ENCODE results near the gene BAIAP2L2. TPM values are rescaled to one million over a fixed set of nuclear protein-coding genes. Genes with fewer than 3 reads are reported as not detected.

BAIAP2L2 gene
- total and polyA plus RNA-seq, 7 donors: 0.23 to 5.1 (median 0.55) TPM; not detected in 1

- no peak for TF ChIP-seq CTCF (IDR thresholded peaks at IDR 0.05)
- Histone ChIP-seq H3K27ac (peak overlapping the region; percentile 95), H3K4me3 (peak overlapping the region; percentile 63), H3K27me3 (ENCODE audit: insufficient read depth in 3 of 3, low read length in 2 of 3) (no peaks in the 10 kb centered on the region), H3K9me3 (no peaks in the 10 kb centered on the region), H3K4me1 (peaks cover 55% of the 10 kb centered on the region), H3K36me3 (ENCODE audit: insufficient read depth in 1 of 2, low read depth in 1 of 2) (peaks cover 0 to 52% of the 10 kb centered on the region in 2 donors)
- DNase-seq (peak; percentile 17 to 58), ATAC-seq (peak; percentile 10 to 46 (median 30))
- WGBS, 3 donors: 36 to 53% (median 37%) methylated on average over 12 to 13 of the region's 13 CpGs
- intact Hi-C loops (cut with DNase I): loop anchor here in 1 of 2 donors (10.0 kb wide), 1 partner anchor 286 kb away; no protein-coding TSS in a partner anchor
Observed at GRCh38 chr22:38068641-38069371, 41.7 kb downstream of the BAIAP2L2 start.

- peaks cover 55% of the 10 kb centered on the region for H3K4me1 ChIP-seq
- peak; percentile 20 to 70 for DNase-seq
- peak overlapping the region; percentile 63 for H3K4me3 ChIP-seq
Observed at GRCh38 chr22:38067761-38068360, 42.6 kb downstream of the BAIAP2L2 start.

GRCh38 chr22:38067028-38067415, 43.5 kb downstream of the BAIAP2L2 start:
- no peaks in the 10 kb centered on the region for H3K27me3 ChIP-seq (ENCODE audit: insufficient read depth in 3 of 3, low read length in 2 of 3)

More at GRCh38 chr22:38067761-38068360, 42.6 kb downstream of the BAIAP2L2 start:
- peak in 3 of 4 donors; percentile 6 to 24 (median 7) for ATAC-seq
- peaks cover 0 to 42% of the 10 kb centered on the region in 2 donors for H3K36me3 ChIP-seq (ENCODE audit: insufficient read depth in 1 of 2, low read depth in 1 of 2)
- 51 to 77% (median 60%) methylated on average over 13 of the region's 13 CpGs for WGBS, 3 donors
- H3K27me3 ChIP-seq (ENCODE audit: insufficient read depth in 3 of 3, low read length in 2 of 3): no peaks in the 10 kb centered on the region
- intact Hi-C loops (cut with DNase I): loop anchor here in 1 of 2 donors (10.0 kb wide), 1 partner anchor 287 kb away; no protein-coding TSS in a partner anchor
- no peaks in the 10 kb centered on the region for H3K9me3 ChIP-seq
- TF ChIP-seq CTCF (IDR thresholded peaks at IDR 0.05): no peak
- H3K27ac ChIP-seq: peak overlapping the region; percentile 95

GRCh38 chr22:38066381-38067027, 44.0 kb downstream of the BAIAP2L2 start:
- no peak for TF ChIP-seq CTCF (IDR thresholded peaks at IDR 0.05)
- 68 to 69% (median 68%) methylated on average over 13 of the region's 13 CpGs for WGBS, 3 donors
- intact Hi-C loops (cut with DNase I): loop anchor here in 1 of 2 donors (10.0 kb wide), 1 partner anchor 288 kb away; no protein-coding TSS in a partner anchor
- no peak overlapping the region for H3K4me3 ChIP-seq
- peaks cover 55% of the 10 kb centered on the region for H3K4me1 ChIP-seq
- H3K9me3 ChIP-seq: no peaks in the 10 kb centered on the region
- no peaks in the 10 kb centered on the region for H3K27me3 ChIP-seq (ENCODE audit: insufficient read depth in 3 of 3, low read length in 2 of 3)
- DNase-seq (peak in 1 of 2 donors; percentile 46), ATAC-seq (no peak)
- peaks cover 0 to 30% of the 10 kb centered on the region in 2 donors for H3K36me3 ChIP-seq (ENCODE audit: insufficient read depth in 1 of 2, low read depth in 1 of 2)
- peak overlapping the region; percentile 95 for H3K27ac ChIP-seq

More at GRCh38 chr22:38067028-38067415, 43.5 kb downstream of the BAIAP2L2 start:
- DNase-seq (peak; percentile 27 to 75), ATAC-seq (peak in 1 of 4 donors; percentile 3)
- peaks cover 0 to 35% of the 10 kb centered on the region in 2 donors for H3K36me3 ChIP-seq (ENCODE audit: insufficient read depth in 1 of 2, low read depth in 1 of 2)
- peaks cover 55% of the 10 kb centered on the region for H3K4me1 ChIP-seq
- intact Hi-C loops (cut with DNase I): loop anchor here in 1 of 2 donors (10.0 kb wide), 1 partner anchor 288 kb away; no protein-coding TSS in a partner anchor
- H3K4me3 ChIP-seq: no peak overlapping the region
- TF ChIP-seq CTCF (IDR thresholded peaks at IDR 0.05): no peak
- 21 to 31% (median 25%) methylated on average over 7 to 8 of the region's 8 CpGs for WGBS, 3 donors
- H3K9me3 ChIP-seq: no peaks in the 10 kb centered on the region
- peak overlapping the region; percentile 95 for H3K27ac ChIP-seq
